ENCODE results near the gene VSX1. TPM values are rescaled to one million over a fixed set of nuclear protein-coding genes. Genes with fewer than 3 reads are reported as not detected.

VSX1 gene
- total and polyA plus RNA-seq, 9 of the 15 experiments (the other 6 are each of a cell fraction or from before 2014, with no cell fraction given), result not detected

- no peaks in the 10 kb centered on the region for H3K9me1 ChIP-seq (ENCODE audit: control insufficient read depth, insufficient read depth, low read length)
- no peaks in the 10 kb centered on the region for H3K79me2 ChIP-seq (ENCODE audit: control insufficient read depth, insufficient read depth, low read length)
- DNase-seq (ENCODE audit: extremely low read depth in 1 of 4, low spot score in 3 of 4) (no peak), FAIRE-seq (no peak), ATAC-seq (no peak)
- H3K4me3 ChIP-seq, result no peak overlapping the region
- TF ChIP-seq E2F8 (IDR thresholded peaks at IDR 0.05; ENCODE audit: low read depth, partially characterized antibody) (no peak), HDAC8 (tag; IDR thresholded peaks at IDR 0.05) (no peak), PHF21A (IDR thresholded peaks at IDR 0.05; ENCODE audit: borderline replicate concordance, low read depth) (no peak), SREBF1 (IDR thresholded peaks at IDR 0.05; ENCODE audit: borderline replicate concordance, low read depth, low read length) (no peak), SRSF9 (IDR thresholded peaks at IDR 0.05; ENCODE audit: borderline replicate concordance, low read depth, low read length) (no peak), NFATC3 (IDR thresholded peaks at IDR 0.05) (no peak), JUNB (CRISPR knock-in tag; conservative IDR thresholded peaks at IDR 0.05) (no peak), PATZ1 (CRISPR knock-in tag; IDR thresholded peaks at IDR 0.05; ENCODE audit: borderline replicate concordance) (no peak), FOXO4 (CRISPR knock-in tag; IDR thresholded peaks at IDR 0.05) (no peak), ZNF282 (CRISPR knock-in tag; IDR thresholded peaks at IDR 0.05) (no peak), ZNF507 (tag; conservative IDR thresholded peaks at IDR 0.05) (no peak), MLX (CRISPR knock-in tag; conservative IDR thresholded peaks at IDR 0.05) (no peak), THAP7 (CRISPR knock-in tag; IDR thresholded peaks at IDR 0.05) (no peak)
- no peaks in the 10 kb centered on the region for H3K9me3 ChIP-seq (replicated peaks; ENCODE audit: control insufficient read depth, insufficient read depth, low read depth, low read length)
- BruUV-seq (replicated peaks), result no TSS peak
- H3K9ac ChIP-seq (ENCODE audit: insufficient read depth in 1 of 2, low read depth in 2 of 2, low read length in 2 of 2), result no peak overlapping the region
- POLR2A ChIA-PET, result no interaction called here
- no peak overlapping the region for H3K27ac ChIP-seq (ENCODE audit: extremely low read depth, low read depth, low read length)
- H3K4me1 ChIP-seq (replicated peaks in 1 of 2; ENCODE audit: control insufficient read depth in 2 of 2, insufficient read depth in 2 of 2, low read length in 2 of 2), result no peaks in the 10 kb centered on the region
- H3K36me3 ChIP-seq (ENCODE audit: control insufficient read depth, insufficient read depth, low read length), result no peaks in the 10 kb centered on the region
- H3K27me3 ChIP-seq (ENCODE audit: control insufficient read depth in 2 of 2, insufficient read depth in 2 of 2, low read length in 2 of 2), result no peaks in the 10 kb centered on the region
- no peaks in the 10 kb centered on the region; the same call in 1 of the 2 replicates for H4K20me1 ChIP-seq (replicated peaks; ENCODE audit: control insufficient read depth, insufficient read depth, low read length)
- CTCF ChIA-PET (ENCODE audit: low intra/inter-chr PET ratio), result no interaction called here
- intact Hi-C loops (cut with micrococcal nuclease) (no loop called here), in situ Hi-C loops (cut with MboI) (no loop called here)
- 3% methylated on average over 3 of the region's 3 CpGs for WGBS (ENCODE audit: insufficient coverage, low coverage, missing lambda C conversion rate)
- no peak overlapping the region for H2AFZ ChIP-seq (ENCODE audit: low read depth, low read length)
- no peak overlapping the region for H3K4me2 ChIP-seq (ENCODE audit: insufficient read depth, low read length)
Measured at GRCh38 chr20:25100914-25101313, 19.0 kb upstream of the VSX1 start.

Measured in K562 (cell line).